Occipital lobe (tissue), 2 donors: ENCODE measurements around the gene VGLL4. TPM values are rescaled to one million over a fixed set of nuclear protein-coding genes. Genes with fewer than 3 reads are reported as not detected.

Experiments used
- DNase-seq: peaks from one replicate; lab custom pipeline; 2025; lab: John Stamatoyannopoulos, UW
- total RNA-seq: library from RNA; depleted of rRNA; stranded (reverse); fragments of >200 nt; gene quantifications from one replicate; pipeline ENCODE4 v1.2.3, GENCODE V29; 2014

Gene VGLL4
- total RNA-seq, 1 donor from 2014 or later = 86.1 TPM

DNA sequence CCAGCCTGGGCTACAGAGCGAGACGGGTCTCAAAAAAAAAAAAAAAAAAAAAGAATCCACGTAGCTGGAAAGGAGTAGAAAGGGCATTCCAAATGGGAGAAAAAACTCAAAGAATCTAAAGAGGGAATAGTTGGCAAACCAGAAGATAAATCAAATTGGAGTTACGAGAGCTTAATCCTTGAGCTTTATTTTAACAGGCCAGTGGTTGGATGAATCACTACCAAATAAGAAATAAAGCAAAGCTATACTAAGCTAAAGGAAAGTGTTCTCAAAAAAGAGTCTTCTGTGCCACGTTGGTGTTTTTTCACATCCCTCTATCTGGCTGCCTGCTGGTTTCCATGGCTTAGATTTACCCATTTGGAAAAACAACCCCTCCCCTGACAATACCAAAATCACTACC is 14.0 kb downstream of the VGLL4 start:
- no peak for DNase-seq

GRCh38 chr3:11627612-11628011 is 16.1 kb downstream of the VGLL4 start:
- DNase-seq = no peak

DNA sequence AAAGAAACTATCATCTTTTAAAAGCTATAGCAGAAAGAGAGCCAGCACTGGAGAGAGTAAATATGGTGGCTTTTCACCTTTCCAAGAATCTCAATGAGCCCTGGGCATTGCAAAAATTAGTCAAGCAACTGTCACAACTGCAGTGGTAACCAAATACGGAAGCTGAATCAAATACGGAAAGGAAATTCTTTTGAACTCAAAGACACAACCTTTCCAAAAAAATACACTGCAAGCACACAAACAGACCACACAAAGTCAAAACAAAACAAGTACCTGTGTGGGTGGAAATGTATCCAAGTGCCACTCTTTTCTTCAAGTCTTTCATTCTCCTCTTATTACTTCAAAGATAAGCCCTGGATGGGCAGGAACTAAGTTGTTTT is 17.6 kb downstream of the VGLL4 start:
- no peak for DNase-seq

GRCh38 chr3:11625376-11626083 is 18.2 kb downstream of the VGLL4 start:
- DNase-seq = no peak

DNA sequence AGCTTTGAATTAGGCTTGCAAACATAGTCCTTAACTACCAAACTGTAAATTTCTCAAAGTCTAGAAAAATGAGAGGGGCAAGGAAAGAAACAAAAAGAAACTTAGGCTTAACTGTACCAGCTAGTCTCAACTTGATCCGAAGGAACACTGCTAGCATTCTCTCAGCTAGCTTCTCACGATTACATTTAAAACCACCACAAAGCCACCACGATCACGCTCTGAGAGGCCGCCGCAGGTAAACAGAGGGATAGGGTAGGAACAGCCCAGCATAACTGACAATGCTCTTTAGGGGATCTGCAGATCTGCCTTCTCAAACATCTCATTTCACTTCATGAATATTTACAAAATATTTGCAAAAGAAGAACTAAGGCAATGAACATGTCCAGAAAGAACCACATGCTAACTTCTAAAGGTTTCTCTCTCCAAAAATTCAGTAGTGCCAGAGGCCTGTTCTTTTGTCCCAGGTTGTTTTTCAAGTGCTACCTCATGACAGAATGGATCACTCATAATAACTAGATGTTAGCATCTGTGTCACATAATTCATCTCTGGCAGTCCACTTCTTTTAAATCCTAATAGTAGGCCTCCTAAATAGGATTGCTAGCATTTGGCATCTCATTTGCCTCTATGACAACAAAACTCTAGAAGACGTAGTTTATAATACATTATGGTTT is 18.9 kb downstream of the VGLL4 start:
- DNase-seq = no peak

- DNase-seq = no peak
Measured at GRCh38 chr3:11624161-11624560, 19.6 kb downstream of the VGLL4 start.

- DNase-seq = no peak
Measured at GRCh38 chr3:11622586-11623550, 20.8 kb downstream of the VGLL4 start.

DNA sequence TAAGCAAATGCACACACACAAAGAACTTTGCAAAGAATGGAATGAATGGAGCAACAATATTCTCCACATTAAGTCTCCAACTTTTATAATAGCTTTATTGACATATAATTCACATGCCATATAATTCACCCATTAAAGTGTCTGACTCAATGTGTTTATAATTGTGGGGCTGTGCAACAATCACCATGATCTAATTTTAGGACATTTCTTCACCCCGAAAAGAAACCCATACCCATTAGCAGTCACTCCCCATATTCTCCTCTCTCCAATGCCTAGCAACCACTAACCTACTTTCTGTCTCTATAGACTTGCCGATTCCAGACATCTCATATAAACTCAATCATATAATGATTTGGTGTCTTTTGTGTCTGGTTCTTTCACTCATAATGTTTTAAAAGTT is 22.6 kb downstream of the VGLL4 start:
- DNase-seq = no peak

- DNase-seq = no peak
Measured at GRCh38 chr3:11619946-11620652, 23.6 kb downstream of the VGLL4 start.

GRCh38 chr3:11619461-11619860 is 24.3 kb downstream of the VGLL4 start:
- DNase-seq = no peak

- no peak for DNase-seq
Measured at GRCh38 chr3:11618904-11619303, 24.8 kb downstream of the VGLL4 start.

DNA sequence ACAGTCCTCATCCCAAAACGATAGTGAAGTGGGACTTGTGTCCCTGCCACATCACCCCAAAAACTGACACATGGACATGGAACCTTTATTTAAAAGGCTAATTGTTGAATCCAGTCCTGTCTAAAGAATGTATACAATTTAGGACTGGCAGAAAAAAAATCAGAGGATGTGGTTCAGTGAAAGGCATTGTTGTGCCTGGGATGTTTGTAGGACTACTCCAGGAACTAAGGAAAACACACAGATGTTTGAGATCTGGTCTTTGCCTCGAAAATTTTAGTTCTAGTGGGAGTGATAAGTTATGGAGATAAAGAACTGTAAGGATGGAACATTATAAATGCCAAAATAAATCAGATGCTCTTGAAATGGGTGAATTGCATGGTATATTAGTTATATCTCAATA is 27.2 kb downstream of the VGLL4 start:
- DNase-seq = no peak

GRCh38 chr3:11613851-11614487 is 29.7 kb downstream of the VGLL4 start:
- DNase-seq = peak; percentile 48

GRCh38 chr3:11613319-11613718 is 30.4 kb downstream of the VGLL4 start:
- no peak for DNase-seq

DNA sequence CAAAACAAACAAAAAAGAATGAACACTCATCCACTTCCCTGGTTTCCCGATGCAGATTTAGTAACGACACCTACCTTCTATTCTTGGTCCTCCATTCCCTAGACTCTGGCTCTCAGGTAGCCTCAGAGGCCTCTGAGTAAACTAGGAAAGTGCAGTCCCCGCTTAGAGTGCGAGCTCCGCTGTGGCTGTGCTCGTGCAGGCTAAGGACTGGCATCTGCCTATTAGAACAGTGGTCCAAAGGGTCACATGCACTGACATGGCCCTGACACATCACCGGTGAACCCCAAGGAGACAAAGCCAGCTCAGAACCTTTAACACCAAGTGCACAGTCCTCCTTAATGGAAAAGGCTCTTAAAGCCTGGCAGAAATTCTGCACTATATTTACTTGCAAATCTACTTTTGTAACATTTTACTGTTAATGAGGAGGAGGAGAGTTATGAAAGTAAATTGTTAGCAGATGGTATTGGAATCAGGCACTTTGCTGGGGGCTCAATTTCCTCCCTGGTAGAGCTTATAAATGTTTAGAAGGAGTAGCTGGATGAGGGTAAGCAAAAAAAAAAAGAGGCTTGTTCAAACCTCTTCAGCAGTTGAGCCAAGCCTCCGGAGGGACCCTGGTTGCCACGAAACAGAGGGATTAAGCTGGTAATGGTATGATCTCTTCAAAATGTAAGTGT is 31.1 kb downstream of the VGLL4 start:
- DNase-seq = no peak

GRCh38 chr3:11611341-11611799 is 32.3 kb downstream of the VGLL4 start:
- no peak for DNase-seq

GRCh38 chr3:11610700-11611275 is 32.9 kb downstream of the VGLL4 start:
- no peak for DNase-seq

GRCh38 chr3:11610044-11610671 is 33.6 kb downstream of the VGLL4 start:
- DNase-seq = no peak

- no peak for DNase-seq
Measured at GRCh38 chr3:11609481-11609880, 34.2 kb downstream of the VGLL4 start.
